Measurements from ENCODE around the gene NBAS.

- TF ChIP-seq POLR2A (IDR thresholded peaks at IDR 0.05; ENCODE audit: low read length) (no peak), GATA1 (IDR thresholded peaks at IDR 0.05; ENCODE audit: low read depth, low read length) (no peak)
Measured at GRCh38 chr2:15445891-15446562, 115.1 kb downstream of the NBAS start.
